ENCODE measurements around the gene GGACT.
A peak's percentile ranks its signal among the peaks of the same experiment; 100 is the strongest.
"Not testable (repeated sequence)": the region's sequence is repeated elsewhere in the genome, so short reads cannot be mapped to it uniquely, and the experiment has no call there.

The GGACT gene

DNA sequence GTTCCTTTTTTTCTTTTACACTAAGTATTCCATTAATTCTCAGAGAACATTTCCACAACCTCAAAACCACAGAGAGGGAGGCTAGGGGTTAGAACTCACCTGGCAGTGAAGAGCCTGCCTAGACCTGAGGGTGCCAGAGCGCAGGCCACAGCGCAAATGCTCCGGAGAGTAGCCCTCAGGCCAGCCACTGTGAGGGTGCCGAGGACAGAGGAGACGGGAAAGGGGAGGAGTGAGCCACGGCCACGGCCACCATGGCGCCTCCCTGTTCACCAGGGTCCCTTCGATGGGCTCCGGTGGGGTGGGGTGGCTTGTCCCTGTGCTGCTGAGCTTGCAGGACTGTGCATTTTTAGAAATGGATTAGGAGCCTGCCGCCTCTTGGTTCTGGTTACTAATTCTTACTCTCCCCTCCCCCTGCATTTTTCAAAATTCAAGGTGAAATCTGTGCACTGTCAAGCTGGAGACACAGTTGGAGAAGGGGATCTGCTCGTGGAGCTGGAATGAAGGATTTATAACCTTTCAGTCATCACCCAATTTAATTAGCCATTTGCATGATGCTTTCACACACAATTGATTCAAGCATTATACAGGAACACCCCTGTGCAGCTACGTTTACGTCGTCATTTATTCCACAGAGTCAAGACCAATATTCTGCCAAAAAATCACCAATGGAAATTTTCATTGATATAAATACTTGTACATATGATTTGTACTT is 58.8 kb downstream of the GGACT start:
- no peak for DNase-seq (ENCODE audit: low spot score)

DNA sequence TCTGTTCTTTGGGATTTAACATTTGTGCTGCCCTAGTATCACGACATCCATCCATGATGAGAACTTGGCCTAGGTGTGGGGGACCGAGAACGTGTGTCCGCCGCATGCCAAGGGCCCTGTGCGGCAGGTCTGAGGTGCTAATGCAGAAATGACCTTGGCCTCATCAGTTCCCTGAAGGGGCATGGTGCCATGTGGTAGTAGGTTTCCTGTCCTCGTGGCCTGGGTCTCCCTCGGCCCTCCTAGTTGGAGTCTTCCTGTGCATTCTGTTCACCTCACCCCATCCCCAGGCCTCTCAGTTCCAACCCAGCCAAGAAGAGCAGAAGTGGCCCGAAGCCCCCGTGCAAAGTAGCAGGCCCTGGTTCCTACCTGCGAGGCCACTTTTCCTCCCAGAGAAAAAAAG is 59.8 kb downstream of the GGACT start:
- no peak for DNase-seq (ENCODE audit: low spot score)

DNA sequence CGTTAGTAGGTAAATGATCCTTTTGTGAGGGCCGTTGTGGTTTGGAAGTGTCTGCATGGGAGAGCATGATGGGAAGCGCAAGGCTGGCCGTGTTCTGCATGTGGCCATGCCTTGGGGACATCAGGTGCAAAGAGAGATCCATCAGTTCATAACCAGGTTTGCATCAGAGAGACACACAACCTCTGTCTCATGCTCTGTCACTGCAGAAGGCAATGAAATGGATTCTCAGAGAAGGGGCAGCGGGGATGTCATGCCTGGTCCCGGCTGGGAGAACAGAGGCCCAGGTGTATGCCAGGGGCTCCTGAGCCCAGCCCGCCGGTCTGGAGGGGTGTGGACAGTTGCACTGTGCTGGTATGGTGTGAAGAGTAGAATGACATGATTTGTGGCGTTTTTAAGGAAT is 60.2 kb downstream of the GGACT start:
- DNase-seq (ENCODE audit: low spot score), result no peak

DNA sequence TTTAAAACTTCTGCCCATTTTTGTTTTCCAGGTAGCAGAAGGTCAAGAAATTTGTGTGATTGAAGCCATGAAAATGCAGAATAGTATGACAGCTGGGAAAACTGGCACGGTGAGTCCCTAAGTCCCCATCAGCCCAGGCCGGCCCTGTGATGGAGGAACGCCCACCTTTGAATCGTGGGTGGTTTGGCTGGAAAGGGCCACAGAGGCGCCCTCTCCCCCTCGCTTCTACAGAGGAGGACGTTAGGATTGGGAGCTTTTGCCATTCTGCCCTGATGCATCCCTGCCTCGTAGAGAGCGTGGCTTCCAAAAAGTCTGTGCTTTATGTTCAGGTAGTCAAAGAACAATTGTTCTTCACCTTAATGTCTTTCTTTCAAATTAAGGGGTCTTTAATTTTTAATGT is 60.9 kb downstream of the GGACT start:
- DNase-seq (ENCODE audit: low spot score), result no peak

DNA sequence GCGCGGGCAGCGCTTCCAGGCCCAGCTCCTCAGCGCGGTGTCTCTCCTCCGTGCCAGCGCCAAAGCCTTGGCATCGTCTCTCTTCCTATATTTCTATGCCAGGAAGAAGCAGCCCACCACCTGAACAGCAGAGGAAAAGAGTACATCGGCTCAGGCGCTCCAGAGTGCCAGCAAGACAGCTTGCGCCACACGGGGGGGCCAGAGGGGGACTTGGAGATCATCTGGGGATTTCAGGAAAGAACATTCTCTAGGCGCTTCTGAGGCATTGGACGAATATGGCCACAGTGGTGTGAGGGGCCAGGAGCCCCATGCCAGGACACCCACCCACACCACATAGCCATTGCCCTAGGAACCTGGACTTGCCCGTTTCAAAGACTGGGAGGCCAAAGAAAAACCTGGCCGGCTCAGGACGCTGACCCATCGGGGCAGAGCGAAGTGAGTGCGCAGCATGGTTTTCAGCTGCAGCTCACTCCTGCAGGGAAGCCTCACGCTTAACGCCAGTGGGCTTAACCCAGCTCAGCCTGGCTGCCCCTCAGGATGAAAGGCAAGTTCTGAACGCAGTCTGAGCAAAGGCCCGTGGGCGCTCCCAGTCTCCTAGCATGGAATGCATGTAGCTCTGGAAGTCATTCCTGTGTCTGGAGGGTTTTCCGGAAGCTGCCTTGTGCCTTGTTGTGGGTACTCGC is 62.1 kb downstream of the GGACT start:
- no peak for DNase-seq (ENCODE audit: low spot score)

DNA sequence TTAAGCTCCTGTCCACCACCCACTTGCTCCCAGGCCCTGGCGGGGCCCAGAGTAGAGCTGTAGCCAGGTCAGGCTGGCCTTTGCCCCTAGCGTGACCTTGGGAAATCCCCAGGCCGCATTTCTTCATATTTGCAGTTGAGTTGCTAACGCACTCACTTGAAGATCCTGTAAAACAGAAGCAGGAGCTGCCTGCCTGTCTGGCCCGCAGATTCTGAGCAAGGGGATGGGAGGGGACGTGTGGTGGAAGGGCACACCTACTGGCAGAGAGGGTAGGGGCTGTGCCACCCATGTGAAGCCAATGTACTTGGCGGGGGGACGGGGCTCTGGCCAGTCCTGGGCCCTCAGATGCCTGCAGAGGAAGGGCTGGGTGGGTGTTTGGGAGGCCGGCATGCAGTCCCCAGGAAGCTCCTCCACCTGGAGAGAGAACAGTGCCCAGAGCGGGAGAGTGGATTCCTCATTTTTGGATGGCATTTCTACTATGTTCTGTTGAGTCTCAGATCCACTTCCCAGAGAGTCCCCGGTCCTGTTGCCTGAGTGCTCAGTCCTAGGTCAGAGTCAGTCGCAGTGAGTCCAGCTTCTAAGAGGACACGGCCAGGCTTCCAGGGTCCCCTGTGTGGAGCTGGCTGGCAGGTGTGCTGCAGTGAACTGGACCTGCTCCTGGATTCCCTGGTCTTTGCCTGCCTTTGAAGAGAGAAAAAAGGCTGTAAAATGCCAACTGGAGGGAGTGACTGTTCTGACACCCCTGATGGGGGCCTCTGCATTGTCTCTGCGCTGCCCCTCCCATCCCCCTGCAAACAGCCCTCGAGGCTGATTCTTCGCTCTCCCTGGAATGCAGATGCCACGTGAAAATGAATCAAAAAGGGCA is 62.9 kb downstream of the GGACT start:
- no peak for DNase-seq (ENCODE audit: low spot score)

DNA sequence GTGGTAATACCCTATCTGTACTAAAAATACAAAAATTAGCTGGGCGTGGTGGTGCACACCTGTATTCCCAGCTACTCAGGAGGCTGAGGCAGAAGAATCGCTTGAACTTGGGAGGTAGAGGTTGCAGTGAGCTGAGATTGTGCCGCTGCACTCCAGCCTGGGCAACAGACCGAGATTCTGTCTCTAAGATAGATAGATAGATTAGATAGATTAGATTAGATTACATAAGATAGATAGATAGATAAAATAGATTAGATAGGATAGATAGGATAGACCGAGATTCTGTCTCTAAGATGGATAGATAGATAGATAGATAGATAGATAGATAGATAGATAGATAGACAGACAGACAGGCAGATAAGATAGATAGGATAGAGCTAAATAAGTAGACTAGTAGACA is 63.9 kb downstream of the GGACT start:
- not testable (repeated sequence) for DNase-seq (ENCODE audit: low spot score)

DNA sequence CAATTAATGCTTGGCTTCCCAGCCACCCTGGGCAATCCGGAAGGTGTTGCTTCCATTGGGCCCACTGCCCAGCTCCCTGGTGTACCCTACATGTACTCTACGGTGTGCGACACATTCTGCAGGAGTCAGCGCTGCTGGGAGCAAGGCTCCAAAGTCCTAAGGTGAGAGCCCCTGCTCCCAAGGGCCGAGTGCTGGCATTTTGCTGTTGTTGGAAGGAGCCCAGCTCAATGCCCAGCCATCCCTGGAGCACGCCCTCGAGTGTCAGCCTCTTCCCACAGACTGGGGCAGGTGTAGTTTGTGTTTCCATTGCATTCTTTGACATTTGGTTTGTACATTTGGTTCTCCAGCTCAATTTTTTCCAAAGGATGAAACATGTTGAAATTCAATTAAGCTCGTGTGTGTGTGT is 64.6 kb downstream of the GGACT start:
- DNase-seq (ENCODE audit: low spot score), result no peak

DNA sequence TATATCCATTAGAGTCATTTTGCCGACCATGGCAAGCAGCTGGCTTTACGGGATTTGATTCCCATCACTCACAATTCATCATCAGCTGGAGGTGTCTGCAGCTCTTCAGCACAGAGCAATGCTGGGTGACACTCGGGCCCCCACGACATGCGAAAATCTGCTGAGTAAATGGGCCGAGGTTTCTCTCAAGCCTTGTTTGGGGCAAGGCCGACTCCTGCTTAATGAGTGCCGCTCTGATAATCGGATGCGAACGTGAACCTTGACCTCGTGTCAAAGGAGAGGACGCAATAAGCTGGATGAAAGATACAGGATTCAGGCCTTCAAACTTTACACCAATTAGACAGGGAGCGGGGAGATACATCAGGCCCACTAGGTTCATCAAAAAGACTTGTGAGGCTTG is 65.2 kb downstream of the GGACT start:
- DNase-seq (ENCODE audit: low spot score), result no peak

DNA sequence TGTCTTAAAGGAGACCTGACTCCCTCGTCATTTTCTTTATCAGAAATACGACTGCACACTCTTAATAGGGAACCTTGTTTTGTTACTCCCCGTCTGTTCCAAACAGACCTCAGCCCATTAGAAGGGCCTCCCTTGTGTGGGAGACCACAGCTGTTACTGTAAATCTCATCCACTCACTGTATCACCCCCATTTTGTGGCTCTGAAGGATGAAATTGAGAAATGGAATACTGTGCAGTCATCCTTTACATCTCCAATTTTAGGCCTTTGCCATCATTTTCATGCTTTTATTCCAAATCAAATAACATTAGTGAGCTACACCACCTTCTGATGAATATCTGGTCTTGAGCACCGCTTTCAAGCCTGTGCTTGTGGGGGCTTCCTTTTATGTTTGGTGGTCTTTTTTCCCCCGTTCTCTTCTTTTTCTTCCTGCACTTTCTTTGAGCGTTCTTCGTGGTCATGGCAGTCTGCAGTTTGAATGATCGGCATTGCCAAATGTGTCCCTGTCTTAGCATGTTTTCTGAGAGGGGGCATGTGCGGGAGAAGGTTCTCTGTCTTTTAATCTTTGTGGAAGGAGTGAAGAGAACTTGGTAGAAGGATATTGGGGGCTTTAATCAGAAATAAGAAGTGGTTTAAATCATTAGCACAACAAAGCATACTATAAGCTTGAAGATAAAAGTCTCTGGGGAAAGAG is 65.8 kb downstream of the GGACT start:
- no peak for DNase-seq (ENCODE audit: low spot score)

DNA sequence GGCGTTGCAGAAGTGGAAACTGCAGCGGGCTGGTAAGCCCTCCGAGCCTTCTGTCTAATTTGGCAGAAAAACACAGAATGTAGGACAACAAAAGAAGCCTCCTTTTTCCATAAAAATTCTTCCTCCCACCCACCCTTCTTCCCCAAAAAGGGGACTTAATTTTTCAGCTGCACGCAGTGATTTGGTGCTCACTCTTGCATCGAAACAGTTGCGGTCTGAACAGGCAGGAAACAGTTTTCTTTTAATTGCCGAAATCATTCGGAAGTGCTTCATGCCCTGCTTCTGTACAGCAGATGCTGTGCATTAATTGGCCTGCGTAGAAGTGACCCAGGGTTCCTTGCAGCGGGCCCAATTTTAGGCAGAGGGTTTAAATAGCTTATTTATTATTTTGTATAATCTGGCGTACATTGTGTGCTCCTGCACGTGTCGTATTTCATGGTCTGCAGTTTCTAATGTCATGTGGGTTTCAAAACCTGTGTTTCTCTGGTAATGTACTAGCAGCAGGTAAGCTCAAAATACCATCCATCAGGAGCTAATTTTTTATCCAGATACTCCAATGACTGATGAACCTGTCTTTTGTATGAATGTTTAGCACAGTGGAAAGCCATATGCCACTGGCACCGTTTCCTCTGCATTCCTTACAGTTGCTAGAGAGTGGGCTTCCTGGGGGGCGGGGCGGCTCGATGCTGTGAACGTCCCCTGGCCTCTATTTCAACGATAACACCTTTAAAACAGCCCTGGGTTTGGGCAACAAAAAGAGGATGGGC is 66.6 kb downstream of the GGACT start:
- no peak for DNase-seq (ENCODE audit: low spot score)

DNA sequence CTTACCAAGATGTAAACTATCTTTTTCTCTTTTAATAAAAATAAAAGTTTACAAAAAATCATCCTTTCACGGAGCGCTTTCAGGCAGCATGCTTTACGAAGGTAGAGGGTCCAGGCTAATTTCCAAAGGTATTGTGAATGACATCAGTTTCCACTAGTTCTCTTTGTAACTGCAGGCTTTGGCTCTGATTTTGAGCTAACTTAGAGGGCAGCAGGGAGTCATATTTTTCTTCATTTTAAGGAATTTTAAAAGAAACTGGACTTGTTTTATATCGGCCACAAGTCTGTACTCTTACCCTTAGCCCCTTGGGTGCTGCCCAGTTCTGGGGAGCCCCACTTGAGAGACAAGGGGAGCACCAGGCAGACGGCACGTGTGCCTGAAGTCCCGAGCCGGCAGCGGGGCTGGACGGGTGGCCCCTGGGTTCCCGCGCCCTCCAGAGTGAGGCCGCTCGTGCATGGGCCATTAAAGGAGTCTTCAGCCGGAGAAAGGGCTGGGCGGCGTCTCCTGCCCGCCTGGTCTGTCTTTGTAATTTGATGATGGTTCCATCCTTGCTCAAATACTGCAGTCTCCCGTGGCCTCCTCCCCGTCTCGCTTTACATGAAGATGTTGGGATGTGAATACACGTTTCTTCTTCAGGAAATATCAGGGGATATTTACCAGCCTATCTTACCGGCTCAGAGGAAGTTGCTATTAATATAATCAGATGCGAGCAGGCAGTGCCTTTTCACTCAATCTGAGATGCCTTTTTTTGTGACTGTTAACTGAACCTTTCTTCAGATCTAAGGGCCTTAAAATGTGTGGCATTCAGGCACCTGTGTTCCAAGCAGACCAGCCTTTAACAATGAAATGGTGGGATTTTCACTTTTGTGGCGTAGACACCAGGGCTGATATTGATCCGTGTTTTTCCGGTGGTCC is 67.4 kb downstream of the GGACT start:
- no peak for DNase-seq (ENCODE audit: low spot score)

DNA sequence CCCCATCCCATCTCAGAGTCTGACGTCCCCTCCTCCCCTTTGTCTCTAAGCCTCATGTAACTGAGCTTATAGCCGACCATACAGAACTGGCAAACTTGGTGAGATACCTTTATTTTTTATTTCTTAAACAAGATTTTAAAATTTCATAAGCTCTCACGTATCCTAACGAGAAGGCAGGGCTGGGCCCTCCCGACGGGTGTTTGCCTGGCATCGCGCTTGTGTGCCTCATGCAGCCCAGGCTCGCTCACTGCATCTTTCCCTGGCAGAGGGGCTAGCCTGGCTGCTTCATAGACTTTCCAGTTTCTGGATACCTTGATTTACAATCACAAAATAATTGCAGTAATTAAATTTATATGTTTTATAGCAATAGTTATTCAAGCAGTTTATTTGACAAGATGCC is 69.0 kb downstream of the GGACT start:
- no peak for DNase-seq (ENCODE audit: low spot score)

DNA sequence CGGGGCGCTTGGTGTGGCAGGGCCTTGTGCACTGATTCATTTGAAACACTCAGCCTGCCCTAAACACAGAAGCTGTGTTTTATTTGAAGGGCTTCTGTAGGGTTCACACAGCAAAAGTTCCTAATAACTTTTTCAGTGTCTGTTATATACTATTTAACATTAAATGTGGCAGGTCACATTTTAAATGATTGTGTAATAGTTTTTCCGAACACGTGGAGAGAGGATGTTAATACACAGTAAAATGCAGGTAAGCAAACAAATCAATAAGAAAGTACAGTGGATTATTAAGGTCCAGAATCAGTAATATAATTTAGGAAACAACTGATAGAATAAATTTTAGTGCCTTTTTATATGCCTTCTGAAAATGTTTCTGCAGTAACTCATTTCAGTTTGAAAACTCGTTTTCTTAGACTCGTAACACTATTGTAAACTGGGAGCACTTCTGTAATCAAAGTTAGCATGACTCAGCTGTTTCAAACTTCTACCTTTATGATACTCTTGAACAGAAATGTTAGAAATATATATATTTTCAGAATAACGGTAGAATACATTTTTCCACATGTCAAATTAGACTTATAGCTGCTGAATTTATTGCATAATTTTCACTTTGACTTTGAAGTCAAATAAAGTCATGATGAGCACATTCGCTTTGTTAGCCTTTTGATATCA is 70.1 kb downstream of the GGACT start:
- DNase-seq (ENCODE audit: low spot score), result no peak

DNA sequence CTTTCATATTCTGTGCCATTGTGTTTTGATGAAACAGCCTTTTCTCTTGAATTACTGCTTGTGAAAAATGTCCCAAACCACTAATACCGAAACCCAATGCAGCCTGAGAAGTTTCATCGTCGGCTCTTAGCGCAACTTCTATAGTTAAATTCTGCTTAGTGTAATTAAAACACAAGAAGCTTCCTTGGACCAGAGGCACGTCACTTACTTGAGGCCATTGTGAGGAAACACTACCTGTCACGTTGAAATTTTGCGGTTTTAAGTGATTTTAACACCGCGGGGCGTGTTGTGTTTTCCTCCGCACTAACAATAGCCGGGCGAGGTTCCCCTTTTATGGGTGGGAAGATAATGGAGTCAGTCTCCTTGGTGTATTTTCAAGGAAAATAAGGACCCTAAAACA is 70.9 kb downstream of the GGACT start:
- DNase-seq (ENCODE audit: low spot score), result no peak

DNA sequence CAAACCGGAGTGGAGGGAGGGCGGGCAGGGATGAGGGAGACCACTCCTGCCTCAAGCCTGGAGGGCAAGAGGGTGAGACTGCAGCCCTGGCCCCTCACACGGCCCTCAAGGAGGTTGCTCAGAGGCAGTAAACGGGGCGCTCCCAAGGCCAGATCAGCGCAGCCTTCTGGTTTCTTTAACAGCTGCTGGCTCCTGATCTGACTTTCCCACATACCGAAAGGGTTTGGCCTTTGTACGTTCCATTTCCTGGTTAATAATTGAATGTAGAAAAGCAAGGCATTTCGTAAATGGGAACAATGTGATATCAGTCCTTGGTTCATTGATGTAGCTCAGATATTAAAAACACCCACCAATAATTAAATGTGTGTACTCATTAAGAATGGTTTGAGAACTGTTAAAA is 71.5 kb downstream of the GGACT start:
- no peak for DNase-seq (ENCODE audit: low spot score)

DNA sequence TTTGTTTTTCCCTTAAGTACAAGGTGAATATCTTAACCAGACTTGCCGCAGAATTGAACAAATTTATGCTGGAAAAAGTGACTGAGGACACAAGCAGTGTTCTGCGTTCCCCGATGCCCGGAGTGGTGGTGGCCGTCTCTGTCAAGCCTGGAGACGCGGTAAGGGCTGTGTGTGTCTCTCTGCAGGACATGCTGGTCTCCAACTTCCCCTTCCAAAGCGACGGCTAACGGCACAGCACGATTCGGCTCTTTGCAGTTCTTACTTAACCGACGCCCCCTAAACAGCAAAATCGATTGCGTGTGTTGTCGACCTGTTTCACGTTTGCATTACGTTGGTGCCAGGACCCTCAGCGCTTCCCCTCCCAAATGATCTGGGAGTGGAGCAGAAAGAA is 73.2 kb downstream of the GGACT start:
- no peak for DNase-seq (ENCODE audit: low spot score)

DNA sequence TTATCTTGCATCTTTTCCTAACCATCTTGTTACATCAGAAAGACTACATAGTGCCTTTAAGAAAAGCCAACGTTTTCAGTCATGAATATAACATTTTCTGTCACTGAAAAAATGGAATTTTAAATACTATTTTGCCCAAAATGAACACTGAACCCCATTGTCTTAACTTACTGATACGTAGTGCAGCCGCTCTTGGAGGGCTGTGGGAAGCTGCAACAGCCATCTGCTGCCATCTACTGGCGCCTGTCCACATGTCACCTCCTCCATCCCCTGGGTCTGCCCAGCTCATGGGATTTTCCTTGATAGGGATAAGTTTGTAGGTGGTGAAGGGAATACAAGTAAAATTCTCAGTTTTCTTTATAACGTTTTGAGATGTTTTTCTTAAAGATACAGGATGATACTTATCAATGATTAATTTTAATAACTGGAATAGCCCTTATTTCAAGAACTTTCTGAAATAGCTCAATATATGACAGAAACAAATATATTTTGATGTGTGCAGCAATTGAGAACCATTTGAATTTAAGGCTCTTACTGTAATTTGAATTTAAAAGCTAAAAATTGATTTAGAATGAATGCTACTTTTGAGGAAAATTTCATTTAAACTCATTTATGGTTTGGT is 73.7 kb downstream of the GGACT start:
- DNase-seq (ENCODE audit: low spot score), result peak; percentile 95

DNA sequence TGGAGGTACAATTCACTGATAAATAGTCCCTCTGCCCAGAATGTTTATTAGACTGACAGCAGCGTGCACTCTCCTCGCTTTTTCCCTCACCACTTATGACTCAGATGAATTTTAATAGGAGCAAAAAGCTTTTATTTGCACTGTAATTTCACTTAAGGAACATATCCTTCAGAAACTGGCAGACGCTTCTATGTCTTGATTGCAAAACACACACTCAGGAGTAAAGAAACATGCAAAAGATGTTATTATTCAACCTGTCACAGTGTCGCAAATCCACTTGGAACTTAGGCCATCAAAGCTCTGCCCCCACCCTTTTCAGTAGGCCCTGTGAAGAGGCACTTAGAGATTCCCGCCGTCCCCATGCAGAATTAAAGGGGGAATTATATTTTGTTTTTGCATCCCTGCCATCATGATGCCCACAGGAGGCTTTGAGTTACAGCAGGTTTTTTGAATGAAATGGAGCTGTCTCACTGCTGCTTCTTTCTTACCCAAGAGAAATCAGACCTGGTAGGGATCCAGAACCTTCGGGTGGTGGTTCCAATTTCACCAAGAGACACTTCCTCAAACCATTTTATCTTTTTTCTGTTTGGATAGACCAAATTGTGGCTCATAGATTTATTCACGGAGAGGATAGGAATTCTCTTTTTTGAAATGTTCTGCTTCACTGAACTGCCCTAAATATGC is 74.5 kb downstream of the GGACT start:
- no peak for DNase-seq (ENCODE audit: low spot score)
